ENCODE measurements around the gene DEXI.

DNA sequence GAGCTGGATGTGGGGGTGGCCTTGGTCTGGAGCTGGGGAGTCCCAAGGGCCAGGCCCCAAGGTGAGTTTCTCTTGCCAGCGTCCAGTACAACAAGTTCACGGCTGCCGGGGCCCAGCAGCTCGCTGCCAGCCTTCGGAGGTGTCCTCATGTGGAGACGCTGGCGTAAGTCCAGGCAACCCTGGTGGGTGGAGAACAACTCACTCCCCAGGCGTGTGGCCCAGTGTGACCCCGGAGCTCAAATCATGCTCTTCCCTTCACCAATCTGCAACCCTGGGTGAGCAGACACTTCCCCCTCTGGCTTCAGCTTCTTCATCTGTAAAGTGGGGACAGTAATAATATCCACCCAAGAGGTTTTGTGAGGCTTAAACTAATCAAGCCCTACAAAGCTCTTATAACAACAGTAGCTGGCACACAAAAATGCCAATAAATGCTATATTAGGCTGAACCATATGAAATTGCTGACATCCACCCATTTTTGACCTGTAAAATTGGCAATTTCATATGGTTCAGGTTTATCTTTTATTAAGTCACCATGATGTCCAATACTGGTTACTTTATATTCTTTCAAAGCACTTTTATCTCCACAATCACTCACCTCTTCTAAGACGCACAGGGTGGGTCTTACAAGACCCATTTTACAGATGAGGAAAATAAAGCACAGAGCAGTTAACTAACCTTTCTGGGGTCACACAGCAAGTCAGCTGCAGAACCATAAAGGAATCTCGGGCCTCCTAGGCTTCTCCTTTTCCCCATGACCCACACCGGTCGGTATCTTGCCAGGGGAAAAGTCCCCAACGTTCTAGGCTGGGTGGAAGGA lies 19.7 kb downstream of the DEXI start:
- TF ChIP-seq, protein P1, sequence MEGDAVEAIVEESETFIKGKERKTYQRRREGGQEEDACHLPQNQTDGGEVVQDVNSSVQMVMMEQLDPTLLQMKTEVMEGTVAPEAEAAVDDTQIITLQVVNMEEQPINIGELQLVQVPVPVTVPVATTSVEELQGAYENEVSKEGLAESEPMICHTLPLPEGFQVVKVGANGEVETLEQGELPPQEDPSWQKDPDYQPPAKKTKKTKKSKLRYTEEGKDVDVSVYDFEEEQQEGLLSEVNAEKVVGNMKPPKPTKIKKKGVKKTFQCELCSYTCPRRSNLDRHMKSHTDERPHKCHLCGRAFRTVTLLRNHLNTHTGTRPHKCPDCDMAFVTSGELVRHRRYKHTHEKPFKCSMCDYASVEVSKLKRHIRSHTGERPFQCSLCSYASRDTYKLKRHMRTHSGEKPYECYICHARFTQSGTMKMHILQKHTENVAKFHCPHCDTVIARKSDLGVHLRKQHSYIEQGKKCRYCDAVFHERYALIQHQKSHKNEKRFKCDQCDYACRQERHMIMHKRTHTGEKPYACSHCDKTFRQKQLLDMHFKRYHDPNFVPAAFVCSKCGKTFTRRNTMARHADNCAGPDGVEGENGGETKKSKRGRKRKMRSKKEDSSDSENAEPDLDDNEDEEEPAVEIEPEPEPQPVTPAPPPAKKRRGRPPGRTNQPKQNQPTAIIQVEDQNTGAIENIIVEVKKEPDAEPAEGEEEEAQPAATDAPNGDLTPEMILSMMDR (IDR thresholded peaks at IDR 0.05) = no peak
- TF ChIP-seq EP300 (IDR thresholded peaks at IDR 0.05) (no peak), POLR2A (IDR thresholded peaks at IDR 0.05) (no peak), POLR2AphosphoS5 (IDR thresholded peaks at IDR 0.05) (no peak)
